Ishikawa (cell line): ENCODE results near the gene PGC.

Experiments used
- CEBPB ChIP-seq: IDR thresholded peaks from 2 replicates; pipeline ENCODE4 v1.6.1; 2012
- EGR1 ChIP-seq: IDR thresholded peaks from 2 replicates; pipeline ENCODE4 v1.6.1; 2012
- EP300 ChIP-seq: IDR thresholded peaks from 2 replicates; pipeline ENCODE4 v1.6.1; 2012; ENCODE audit warnings: borderline replicate concordance
- FOXM1 ChIP-seq: IDR thresholded peaks from 2 replicates; pipeline ENCODE4 v1.6.1; 2012; ENCODE audit warnings: low read depth, borderline replicate concordance
- NFIC ChIP-seq: IDR thresholded peaks from 2 replicates; pipeline ENCODE4 v1.6.1; 2012
- RAD21 ChIP-seq: IDR thresholded peaks from 2 replicates; pipeline ENCODE4 v1.6.1; 2012; ENCODE audit warnings: low read depth
- TAF1 ChIP-seq: IDR thresholded peaks from 2 replicates; pipeline ENCODE4 v1.6.1; 2012; ENCODE audit warnings: low read depth, mild to moderate bottlenecking
- TCF12 ChIP-seq: IDR thresholded peaks from 2 replicates; pipeline ENCODE4 v1.6.1; 2012; ENCODE audit warnings: low read depth
- TEAD4 ChIP-seq: IDR thresholded peaks from 2 replicates; pipeline ENCODE4 v1.6.1; 2012
- YY1 ChIP-seq: IDR thresholded peaks from 2 replicates; pipeline ENCODE4 v1.6.1; 2012; ENCODE audit warnings: low read depth
- ZBTB7A ChIP-seq: IDR thresholded peaks from 2 replicates; pipeline ENCODE4 v1.6.1; 2012; ENCODE audit warnings: low read depth
- TF ChIP-seq, protein P1 (sequence below): IDR thresholded peaks from 2 replicates; pipeline ENCODE4 v1.6.1; 2012
- TF ChIP-seq, protein P2 (sequence below): IDR thresholded peaks from 2 replicates; pipeline ENCODE4 v1.6.1; 2012
- TF ChIP-seq, protein P3 (sequence below): IDR thresholded peaks from 2 replicates; pipeline ENCODE4 v1.6.1; 2012; ENCODE audit warnings: low read depth, mild to moderate bottlenecking

- TF ChIP-seq CEBPB (no peak), EP300 (no peak), FOXM1 (no peak), RAD21 (no peak), TEAD4 (no peak), YY1 (no peak), NFIC (no peak), EGR1 (no peak), ZBTB7A (no peak), TAF1 (no peak), TCF12 (no peak)
- TF ChIP-seq, protein P1, sequence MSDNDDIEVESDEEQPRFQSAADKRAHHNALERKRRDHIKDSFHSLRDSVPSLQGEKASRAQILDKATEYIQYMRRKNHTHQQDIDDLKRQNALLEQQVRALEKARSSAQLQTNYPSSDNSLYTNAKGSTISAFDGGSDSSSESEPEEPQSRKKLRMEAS: no peak
- TF ChIP-seq, protein P2, sequence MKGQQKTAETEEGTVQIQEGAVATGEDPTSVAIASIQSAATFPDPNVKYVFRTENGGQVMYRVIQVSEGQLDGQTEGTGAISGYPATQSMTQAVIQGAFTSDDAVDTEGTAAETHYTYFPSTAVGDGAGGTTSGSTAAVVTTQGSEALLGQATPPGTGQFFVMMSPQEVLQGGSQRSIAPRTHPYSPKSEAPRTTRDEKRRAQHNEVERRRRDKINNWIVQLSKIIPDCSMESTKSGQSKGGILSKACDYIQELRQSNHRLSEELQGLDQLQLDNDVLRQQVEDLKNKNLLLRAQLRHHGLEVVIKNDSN: no peak
- TF ChIP-seq, protein P3, sequence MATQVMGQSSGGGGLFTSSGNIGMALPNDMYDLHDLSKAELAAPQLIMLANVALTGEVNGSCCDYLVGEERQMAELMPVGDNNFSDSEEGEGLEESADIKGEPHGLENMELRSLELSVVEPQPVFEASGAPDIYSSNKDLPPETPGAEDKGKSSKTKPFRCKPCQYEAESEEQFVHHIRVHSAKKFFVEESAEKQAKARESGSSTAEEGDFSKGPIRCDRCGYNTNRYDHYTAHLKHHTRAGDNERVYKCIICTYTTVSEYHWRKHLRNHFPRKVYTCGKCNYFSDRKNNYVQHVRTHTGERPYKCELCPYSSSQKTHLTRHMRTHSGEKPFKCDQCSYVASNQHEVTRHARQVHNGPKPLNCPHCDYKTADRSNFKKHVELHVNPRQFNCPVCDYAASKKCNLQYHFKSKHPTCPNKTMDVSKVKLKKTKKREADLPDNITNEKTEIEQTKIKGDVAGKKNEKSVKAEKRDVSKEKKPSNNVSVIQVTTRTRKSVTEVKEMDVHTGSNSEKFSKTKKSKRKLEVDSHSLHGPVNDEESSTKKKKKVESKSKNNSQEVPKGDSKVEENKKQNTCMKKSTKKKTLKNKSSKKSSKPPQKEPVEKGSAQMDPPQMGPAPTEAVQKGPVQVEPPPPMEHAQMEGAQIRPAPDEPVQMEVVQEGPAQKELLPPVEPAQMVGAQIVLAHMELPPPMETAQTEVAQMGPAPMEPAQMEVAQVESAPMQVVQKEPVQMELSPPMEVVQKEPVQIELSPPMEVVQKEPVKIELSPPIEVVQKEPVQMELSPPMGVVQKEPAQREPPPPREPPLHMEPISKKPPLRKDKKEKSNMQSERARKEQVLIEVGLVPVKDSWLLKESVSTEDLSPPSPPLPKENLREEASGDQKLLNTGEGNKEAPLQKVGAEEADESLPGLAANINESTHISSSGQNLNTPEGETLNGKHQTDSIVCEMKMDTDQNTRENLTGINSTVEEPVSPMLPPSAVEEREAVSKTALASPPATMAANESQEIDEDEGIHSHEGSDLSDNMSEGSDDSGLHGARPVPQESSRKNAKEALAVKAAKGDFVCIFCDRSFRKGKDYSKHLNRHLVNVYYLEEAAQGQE: no peak
Observed at GRCh38 chr6:41687501-41688175, 59.6 kb downstream of the PGC start.
